Thyroid gland (tissue), 4 donors: ENCODE results near the gene MBIP.

Experiments used
- POLR2A ChIP-seq, 2 donors: fragments of 450-650 bp; IDR thresholded peaks; one replicate each; pipeline ENCODE4 v1.6.1; 2017; ENCODE audit warnings: antibody characterized with exemption in 2 of 2, mild to moderate bottlenecking in 2 of 2, moderate library complexity in 1 of 2
- TF ChIP-seq, protein P1 (sequence below), 6 experiments: fragments of 200-600 bp in 3 of 6; fragments of 450-650 bp in 3 of 6; sonication (generic) in 3 of 6; IDR thresholded peaks; one replicate each; pipeline ENCODE4 v1.5.1; 2016 to 2019; ENCODE audit warnings: antibody characterized with exemption in 6 of 6, mild to moderate bottlenecking in 2 of 6, inconsistent platforms in 1 of 6, moderate library complexity in 1 of 6

DNA sequence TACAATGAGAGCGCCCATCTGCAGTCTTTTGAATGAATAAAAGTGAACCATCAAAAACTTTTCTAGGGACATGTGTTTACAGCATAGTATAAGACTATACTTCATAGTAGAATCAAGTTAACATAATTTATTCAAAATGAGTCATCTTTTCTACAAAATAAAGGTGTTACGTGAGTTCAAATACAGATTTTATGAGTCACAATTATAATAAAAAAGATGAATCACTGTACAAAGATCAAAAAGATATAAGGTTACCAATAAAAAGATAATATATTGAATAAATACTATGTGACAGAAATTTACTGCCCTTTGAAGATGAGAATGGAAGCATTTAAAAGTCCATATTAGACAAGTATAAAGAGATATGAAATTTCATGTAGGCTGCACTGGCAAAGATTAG, 2.8 kb downstream of the MBIP start:
- TF ChIP-seq, protein P1, sequence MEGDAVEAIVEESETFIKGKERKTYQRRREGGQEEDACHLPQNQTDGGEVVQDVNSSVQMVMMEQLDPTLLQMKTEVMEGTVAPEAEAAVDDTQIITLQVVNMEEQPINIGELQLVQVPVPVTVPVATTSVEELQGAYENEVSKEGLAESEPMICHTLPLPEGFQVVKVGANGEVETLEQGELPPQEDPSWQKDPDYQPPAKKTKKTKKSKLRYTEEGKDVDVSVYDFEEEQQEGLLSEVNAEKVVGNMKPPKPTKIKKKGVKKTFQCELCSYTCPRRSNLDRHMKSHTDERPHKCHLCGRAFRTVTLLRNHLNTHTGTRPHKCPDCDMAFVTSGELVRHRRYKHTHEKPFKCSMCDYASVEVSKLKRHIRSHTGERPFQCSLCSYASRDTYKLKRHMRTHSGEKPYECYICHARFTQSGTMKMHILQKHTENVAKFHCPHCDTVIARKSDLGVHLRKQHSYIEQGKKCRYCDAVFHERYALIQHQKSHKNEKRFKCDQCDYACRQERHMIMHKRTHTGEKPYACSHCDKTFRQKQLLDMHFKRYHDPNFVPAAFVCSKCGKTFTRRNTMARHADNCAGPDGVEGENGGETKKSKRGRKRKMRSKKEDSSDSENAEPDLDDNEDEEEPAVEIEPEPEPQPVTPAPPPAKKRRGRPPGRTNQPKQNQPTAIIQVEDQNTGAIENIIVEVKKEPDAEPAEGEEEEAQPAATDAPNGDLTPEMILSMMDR (IDR thresholded peaks at IDR 0.05) = no peak
- no peak for TF ChIP-seq POLR2A (IDR thresholded peaks at IDR 0.05)
